Inferior parietal cortex (tissue), 1 donor: Measurements from ENCODE around the gene PLPPR5.
"Not testable (repeated sequence)": the region's sequence is repeated elsewhere in the genome, so short reads cannot be mapped to it uniquely, and the experiment has no call there.

ENCODE experiments used
- DNase-seq: peaks from one replicate; pipeline ENCODE4 v3.0.0-alpha.2; 2016; ENCODE audit errors: extremely low spot score

Gene PLPPR5

DNA sequence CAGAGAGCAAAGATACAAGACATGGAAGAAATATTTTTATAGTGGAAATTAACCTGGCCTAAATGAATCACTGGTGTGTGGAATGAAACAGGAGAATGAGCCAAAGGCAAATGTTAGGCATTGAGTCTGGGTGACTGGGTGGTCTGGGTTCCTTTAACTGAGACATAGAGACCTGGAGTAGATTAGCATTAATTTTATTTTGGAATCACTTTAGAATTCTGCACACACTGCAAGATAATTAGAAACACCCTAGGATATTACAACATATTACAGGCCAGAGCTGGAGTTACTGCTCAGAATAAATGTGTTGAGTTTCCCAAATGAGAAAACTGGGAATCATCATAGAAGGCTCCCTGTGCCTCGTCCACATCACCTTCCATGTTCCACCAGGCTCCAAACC lies 85.5 kb downstream of the PLPPR5 start:
- DNase-seq = no peak

- no peak for DNase-seq
Observed at GRCh38 chr1:98914547-98914946, 90.1 kb downstream of the PLPPR5 start.

DNA sequence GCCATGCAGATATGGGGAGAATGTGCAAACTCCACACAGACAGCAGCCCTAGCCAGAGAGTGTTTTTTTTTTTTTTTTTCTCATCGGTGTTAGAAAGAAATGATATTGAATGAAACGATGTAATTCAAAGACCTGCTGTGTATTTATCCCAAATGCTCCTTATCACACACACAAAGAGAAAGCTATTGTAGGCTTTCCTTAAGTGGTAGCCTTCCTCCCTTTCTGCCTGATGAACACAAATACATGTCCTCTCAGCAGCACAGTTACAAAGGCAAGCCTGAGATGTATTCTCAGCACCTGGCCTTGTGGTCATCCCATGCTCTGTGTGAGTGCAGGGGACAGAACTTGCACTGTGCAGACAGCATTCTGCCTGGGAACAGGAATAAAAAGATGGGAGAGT lies 93.8 kb downstream of the PLPPR5 start:
- no peak for DNase-seq

GRCh38 chr1:98908980-98909379 lies 95.7 kb downstream of the PLPPR5 start:
- no peak for DNase-seq

- DNase-seq = no peak
Observed at GRCh38 chr1:98906809-98907208, 97.9 kb downstream of the PLPPR5 start.

GRCh38 chr1:98906361-98906760 lies 98.3 kb downstream of the PLPPR5 start:
- no peak for DNase-seq

DNA sequence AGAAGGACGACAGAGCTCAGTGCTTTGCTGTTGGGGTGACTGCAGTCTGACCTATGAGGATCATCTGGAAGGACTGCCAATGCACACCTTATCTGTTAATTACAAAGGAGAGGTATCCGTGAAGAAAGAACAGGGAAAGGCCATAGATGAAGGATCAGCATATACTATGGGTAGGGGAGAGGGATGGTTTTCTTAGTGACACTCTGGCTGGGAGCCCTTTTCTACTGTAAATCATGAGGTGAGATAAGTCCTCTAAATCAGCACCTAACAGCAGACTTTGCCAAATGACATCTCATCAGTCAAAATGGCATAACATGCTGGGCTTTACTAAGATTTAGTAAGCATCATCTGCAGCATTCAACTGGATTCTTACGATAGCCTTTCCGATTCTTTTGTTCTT lies 100.0 kb downstream of the PLPPR5 start:
- no peak for DNase-seq

DNA sequence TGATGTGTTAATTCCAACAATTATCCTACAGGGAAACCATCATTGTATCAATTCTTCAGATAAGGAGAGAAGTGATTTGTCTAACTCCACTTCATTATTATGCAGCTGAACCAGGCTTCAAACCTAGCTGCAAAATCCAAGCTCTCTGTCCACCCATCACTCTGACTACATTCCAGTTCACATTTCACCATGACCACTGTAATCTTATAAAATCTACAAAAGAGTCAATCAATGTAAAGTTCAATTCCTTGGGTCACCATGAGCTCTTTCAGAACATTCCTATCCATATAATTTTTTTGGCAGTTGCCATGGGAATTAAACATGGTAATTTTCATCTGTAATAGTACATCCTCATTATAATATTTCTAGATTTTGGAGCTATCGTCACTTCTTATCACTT lies 100.9 kb downstream of the PLPPR5 start:
- DNase-seq = no peak

GRCh38 chr1:98903261-98903660 lies 101.4 kb downstream of the PLPPR5 start:
- DNase-seq = no peak

DNA sequence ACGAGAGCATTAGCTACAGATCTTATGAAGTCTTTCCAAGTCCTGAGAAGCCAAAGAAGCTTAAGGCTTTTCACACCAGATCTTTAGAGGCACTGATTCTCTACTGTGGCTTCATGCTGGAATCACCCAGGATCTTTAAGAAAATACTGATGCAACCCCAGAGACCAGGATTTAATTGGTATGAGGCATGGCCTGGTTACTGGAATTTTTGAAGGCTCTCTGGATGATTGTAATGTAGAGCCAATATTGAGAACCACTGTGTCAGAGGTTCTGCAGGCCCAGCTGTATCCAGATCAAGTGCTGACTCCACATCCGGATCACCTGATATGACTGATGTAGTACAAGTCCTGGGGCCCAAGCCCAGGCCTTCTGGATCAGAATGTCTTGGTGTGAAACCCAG lies 105.7 kb downstream of the PLPPR5 start:
- no peak for DNase-seq

- no peak for DNase-seq
Observed at GRCh38 chr1:98897479-98897878, 107.2 kb downstream of the PLPPR5 start.

DNA sequence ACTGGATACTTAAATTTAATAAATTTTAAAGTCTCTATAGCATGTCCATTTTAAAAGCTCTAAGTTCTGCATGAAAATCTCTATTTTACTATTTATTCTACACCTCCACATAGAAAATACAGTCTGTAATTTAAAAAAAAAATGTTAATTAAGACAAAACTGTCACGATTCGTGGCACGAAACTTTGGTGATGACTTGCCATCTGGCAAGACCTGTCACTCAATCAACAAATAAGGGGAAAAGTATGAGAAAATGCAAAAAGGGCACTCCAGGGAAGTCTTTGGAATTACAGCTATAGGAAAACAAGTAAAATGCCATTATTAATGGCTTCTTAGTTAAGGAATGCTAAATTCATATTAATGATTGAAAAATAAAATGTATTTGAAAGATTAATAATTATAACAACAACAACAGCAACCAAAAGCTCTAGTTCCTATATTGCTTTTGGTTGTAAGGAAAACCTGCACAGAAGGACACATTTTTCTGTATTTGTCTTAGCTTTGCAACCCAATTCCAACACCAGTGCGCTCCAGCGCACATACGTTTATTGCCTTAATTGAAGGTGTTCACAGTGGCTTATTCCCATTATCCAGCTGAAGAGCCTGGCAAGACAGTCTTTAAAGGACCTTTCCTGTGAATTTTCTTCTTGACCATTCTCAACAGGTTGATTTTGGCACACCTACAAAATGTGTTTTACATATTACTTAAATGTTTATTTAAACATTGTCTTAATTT lies 107.8 kb downstream of the PLPPR5 start:
- DNase-seq = no peak

GRCh38 chr1:98893371-98893770 lies 111.3 kb downstream of the PLPPR5 start:
- no peak for DNase-seq

GRCh38 chr1:98888869-98889268 lies 115.8 kb downstream of the PLPPR5 start:
- DNase-seq = no peak

- DNase-seq = no peak
Observed at GRCh38 chr1:98887507-98887906, 117.2 kb downstream of the PLPPR5 start.

DNA sequence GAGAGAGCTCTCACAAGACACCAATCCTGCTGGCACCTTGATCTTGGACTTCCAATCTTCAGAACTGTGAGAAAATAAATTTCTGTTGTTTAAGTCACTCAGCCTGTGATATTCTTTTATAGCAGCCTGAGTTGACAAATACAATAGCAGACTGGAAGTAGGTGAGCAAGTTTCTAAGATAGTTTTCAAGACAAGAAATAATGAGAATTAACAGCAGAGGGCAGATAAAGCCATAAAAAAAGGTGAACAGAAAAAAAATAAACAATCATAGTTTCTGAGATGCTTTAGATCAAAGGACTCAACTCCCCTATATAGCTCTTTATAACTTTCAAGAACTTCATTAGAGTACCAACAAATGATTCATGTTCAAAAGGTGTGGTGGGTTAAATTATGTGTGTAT lies 119.8 kb downstream of the PLPPR5 start:
- DNase-seq = no peak

GRCh38 chr1:98881901-98882300 lies 122.8 kb downstream of the PLPPR5 start:
- DNase-seq = no peak

- not testable (repeated sequence) for DNase-seq
Observed at GRCh38 chr1:98881234-98881633, 123.4 kb downstream of the PLPPR5 start.

- DNase-seq = no peak
Observed at GRCh38 chr1:98874828-98875227, 129.8 kb downstream of the PLPPR5 start.

GRCh38 chr1:98870959-98871903 lies 133.4 kb downstream of the PLPPR5 start:
- DNase-seq = no peak

GRCh38 chr1:98865796-98866195 lies 138.9 kb downstream of the PLPPR5 start:
- no peak for DNase-seq

DNA sequence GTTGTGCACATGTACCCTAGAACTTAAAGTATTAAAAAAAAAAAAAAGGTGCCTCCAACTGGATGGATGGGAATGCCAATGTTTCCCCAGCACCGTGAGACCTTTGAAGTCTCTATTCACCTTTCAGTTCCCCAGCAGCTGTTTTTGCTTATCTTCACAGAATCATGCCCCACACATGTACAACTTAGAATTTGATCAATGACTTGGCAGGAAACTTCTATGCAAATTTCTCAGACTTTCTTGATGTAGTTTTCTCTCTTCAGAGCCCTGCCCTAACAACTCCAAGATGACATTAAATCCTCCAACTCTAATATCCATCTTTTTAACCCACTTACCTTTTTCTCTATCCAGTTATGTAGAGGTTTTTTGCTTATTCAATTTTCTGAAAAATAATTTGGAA lies 144.3 kb downstream of the PLPPR5 start:
- no peak for DNase-seq

DNA sequence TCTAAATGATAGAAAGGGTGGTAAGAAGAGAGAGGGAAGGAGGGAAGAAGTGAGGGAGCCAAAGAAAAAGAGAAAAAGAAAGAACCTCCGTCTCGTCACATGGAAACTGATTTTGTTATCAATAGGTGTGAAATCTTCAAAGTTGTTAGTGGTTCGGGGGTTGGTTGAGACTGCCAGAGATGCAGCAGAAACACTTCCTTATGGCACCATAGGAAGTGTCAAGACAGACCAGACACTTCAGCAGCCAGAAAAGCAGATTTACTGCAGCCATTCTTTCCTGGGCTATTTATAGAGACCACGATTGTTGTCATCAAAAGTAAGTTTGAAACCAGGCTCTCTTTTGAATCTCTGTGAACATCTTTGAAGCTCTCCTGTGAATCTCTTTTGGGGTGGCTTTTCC lies 150.5 kb downstream of the PLPPR5 start:
- no peak for DNase-seq
